Glomerular visceral epithelial cell (primary cell): ENCODE data around the gene CHAC2.
A peak's percentile ranks its signal among the peaks of the same experiment; 100 is the strongest.
"Not testable (repeated sequence)": the region's sequence is repeated elsewhere in the genome, so short reads cannot be mapped to it uniquely, and the experiment has no call there.

Source experiments
- DNase-seq: peaks from one replicate; pipeline ENCODE4 v3.0.0-alpha.2; 2016; ENCODE audit errors: extremely low spot score

Gene CHAC2

DNA sequence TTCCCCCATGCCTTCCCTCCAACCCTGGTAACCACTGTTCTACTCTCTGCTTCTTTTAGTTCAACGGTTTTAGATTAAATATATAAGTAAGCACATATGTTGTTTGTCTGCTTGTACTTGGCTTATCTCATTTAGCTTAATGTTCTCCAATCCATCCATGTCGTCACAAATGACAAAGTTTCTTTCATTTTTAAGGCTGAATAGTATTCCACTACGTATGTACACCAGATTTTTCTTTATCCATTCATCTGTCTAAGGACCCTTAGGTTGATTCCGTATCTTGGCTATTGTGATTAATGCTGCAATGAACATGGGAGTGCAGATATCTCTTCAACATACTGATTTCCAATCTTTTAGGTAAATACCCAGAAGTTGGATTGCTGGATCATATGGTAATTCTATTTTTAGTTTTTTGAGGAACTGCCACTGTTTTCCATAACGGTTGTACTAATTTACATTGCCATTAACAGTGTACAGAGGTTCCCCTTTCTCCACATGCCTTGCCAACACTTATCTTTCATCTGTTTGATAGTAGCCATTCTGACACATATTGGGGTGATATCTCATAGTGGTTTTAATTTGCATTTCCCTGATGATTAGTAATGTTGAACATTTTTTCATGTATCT is 11.0 kb downstream of the CHAC2 start:
- DNase-seq, result no peak

DNA sequence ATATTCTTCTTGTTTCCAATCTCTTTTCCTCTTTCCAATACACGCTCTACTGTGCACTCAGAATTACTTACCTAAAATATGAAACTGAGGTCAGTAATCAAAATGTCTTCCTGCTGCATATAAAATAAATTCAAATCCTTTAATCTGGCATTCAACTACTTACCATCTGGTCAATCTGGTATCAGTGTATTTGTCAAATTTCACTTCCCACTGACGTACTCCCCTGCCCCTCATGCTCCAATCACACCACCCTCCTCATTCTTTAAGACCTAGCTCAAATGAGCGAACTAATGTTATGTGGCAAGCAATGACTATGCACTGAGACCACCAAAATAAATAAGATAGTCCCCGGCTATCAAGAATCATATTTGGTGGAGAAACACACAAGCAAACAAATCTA is 12.5 kb downstream of the CHAC2 start:
- no peak for DNase-seq

DNA sequence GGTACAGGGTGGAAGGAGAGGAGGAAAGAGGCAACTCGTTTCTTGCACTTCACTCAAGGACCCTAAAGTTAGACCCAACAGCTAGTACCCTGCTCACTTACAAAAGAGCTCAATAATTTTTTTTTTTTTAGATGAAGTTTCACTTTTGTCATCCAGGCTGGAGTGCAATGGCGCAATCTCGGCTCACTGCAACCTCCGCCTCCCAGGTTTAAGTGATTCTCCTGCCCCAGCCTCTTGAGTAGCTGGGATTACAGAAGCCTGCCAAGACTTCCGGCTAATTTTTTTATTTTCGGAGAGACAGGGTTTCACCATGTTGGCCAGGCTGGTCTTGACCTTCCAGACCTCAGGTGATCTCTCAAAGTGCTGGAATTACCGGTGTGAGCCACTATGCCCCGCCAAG is 15.1 kb downstream of the CHAC2 start:
- no peak for DNase-seq

GRCh38 chr2:53784436-53784835 is 16.8 kb downstream of the CHAC2 start:
- DNase-seq, result peak; percentile 46

DNA sequence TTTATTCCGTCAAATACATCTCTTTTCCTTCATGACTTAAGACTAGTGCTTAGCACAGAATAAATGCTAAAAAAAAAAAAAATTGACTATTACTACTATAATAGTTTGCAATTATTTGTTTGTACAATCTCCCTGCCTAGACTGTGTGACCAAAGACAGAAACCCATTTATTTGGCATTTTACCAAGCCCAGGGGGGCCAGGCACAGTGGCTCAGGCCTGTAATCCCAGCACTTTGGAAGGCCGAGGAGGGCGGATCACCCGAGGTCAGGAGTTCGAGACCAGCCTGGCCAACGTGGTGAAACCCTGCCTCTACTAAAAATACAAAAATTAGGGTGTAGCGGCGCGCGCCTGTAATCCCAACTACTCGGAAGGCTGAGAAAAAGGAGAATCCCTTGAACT is 17.8 kb downstream of the CHAC2 start:
- DNase-seq, result peak; percentile 27

DNA sequence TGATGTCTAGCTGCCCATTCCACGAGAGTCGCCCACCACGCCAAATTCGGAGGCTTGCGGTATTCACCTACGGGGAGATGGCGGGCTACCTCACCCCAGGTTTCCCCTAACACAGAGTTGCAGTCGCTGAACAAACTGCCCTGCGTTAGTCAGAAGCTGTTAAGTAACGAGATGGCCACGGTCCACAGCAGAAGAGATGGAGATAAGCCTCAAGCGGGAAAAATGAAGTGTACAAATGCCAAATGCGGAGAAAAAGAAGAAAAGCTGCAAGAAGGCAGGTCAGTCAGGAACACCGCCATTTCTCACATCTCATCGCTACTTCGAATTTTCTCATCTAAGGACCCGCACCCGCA is 18.7 kb downstream of the CHAC2 start:
- DNase-seq, result no peak

DNA sequence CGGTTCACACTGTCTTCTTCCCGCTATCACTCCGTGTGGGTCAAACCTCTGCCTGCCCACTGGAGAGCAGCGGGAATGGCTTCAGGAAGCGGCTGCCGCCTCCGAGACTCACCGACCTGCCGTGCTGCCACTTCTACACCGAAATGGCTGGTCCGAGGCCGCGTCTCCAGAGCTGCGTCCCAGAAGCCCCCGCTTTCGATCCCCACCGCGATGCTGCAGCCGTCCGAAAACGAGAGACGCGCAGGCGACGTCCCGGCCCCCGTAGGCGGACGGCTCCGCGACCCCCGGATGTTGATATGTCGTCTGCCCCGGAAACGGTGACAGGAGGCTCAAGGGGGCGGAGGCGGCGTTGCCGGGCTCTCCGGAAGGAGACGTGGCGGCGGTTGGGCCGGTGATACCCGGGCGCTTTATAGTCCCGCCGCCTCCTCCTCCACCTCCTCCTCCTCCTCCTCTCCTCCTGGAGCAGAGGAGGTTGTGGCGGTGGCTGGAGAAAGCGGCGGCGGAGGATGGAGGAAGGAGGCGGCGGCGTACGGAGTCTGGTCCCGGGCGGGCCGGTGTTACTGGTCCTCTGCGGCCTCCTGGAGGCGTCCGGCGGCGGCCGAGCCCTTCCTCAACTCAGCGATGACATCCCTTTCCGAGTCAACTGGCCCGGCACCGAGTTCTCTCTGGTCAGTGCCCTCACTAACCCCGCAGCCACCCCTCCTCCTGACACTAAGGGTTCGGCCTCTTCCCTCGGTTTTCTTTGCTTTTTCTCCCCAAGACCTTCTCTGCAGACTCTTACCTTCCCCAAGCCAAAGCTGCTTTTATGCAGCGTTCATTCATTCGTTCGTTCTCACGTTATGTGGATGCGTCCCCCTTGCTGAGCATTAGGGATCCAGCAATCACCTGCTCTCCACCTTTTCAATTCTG is 19.4 kb downstream of the CHAC2 start, which contains the start of the genes ASB3 and ERLEC1:
Gene ASB3, minus strand, starts transcription at position 249 of the 909 bp plus-strand sequence. CDS start 21,381 bp downstream, outside the sequence.
Gene ERLEC1, plus strand, starts transcription at position 340 of the 909 bp plus-strand sequence. Its CDS starts 167 bp downstream, at position 507.
- DNase-seq, result peak; percentile 83

DNA sequence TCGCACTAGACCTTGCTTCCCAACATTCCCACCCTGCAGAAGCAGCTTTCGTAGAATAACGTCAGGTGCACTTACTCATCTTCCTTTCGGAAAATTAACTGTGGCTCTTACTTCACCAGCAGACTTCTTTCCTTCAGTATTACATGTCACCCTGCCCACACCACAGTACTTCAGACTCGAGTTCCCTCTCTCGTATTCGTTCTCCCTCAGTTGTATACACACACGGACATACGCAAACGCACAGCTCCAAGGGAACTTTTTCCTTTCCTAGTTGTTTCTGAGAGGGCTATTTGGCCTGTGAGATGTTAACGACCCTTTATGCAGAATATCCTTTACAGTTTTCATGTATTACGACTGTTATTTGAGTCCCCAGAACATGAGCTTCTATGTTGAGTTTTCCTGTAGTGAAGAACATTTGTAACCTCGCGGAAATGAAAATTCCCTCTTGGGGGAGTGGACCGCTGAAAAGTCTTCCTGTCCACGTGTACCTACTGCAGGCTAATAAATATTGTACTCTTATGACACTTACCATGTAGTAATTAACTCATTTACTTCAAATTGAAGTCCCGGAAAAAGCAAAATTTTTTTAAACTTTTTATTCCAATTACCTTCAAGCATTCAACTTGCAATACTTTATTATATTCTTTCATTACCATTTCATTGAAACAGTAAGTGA is 20.1 kb downstream of the CHAC2 start:
- DNase-seq, result peak; percentile 8

GRCh38 chr2:53793261-53793660 is 25.7 kb downstream of the CHAC2 start:
- DNase-seq, result no peak

- no peak for DNase-seq
Observed at GRCh38 chr2:53793821-53794220, 26.2 kb downstream of the CHAC2 start.

DNA sequence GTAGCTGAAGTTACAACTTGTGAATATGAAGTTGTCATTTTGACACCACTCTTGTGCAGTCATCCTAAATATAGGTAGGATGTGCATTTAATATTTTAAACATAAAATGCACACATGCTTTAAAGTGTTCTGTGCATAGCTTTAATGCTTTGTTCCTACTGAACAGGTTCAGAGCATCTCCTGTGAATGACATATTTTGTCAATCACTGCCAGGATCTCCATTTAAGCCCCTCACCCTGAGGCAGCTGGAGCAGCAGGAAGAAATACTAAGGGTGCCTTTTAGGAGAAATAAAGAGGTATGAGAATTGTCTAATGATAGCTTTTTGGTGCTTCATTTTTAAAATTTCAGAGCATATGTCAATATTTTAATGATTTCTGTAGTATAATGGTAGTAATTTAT is 33.9 kb downstream of the CHAC2 start:
- no peak for DNase-seq

DNA sequence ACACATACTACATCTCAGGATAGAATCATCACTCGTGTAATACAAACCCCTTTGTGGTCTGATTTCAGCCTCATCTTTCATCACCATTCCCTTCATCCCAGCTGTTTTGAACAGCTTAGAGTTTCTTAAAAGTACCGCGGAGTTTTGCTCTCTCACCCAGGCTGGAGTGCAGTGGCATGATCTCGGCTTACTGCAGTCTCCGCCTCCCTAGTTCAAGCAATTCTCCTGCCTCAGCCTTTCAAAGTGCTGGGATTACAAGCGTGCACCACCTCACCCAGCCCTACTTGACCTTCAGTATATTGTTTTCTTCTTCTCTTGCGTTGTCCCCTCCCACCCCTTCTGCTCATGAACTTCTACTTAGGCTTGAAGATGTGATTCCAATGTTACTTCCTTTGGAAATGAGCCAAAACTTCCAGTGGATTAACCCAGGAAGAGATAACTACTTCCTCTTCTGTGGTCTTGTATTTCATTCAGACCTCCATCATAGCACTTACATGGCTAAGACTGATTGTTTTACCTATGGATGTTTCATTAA is 35.1 kb downstream of the CHAC2 start:
- DNase-seq, result no peak

DNA sequence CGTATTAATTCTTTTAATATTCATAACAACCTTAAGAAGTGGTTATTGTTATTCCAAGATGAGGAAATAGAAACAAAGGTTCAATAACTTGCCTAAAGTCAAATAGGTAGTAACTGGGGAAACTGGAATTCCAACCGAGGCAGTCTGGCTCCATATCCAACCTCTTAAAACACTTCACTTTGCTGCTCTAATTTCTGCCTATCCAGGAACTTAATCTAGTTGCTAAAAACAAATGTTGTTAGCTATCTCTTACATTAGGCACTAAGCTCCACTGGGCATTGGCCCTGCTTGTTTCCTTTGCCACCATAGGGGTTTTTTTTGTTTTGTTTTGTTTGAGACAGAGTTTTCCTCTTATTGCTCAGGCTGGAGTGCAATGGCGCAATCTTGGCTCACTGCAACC is 44.0 kb downstream of the CHAC2 start:
- DNase-seq, result no peak

GRCh38 chr2:53813151-53813550 is 45.5 kb downstream of the CHAC2 start:
- DNase-seq, result no peak

DNA sequence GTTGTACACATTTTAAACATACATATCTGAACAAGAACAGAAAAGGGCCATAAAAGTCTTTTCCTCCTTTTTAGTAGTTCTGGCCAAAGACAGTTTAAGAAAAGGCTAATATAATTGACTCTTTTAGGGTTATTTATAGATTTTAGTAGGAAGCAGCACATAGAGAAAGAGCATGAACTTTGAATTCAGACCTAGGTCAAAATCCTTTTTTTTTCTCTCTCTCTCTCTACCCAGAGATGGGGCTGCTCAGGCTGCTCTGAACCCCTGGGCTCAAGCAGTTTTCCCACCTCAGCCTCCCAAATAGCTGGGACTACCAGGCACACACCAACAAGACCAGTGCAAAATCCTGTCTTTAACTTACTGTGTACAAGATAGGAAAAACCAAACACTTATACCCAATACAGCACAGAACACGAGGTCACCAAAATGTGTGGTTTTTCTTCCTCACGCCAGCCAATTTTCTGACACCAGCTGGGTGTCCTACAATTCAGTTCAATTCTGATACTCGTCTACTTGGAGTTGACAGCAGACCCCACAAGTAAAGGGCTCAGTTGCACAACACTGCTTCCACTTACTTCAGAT is 51.3 kb downstream of the CHAC2 start:
- no peak for DNase-seq

DNA sequence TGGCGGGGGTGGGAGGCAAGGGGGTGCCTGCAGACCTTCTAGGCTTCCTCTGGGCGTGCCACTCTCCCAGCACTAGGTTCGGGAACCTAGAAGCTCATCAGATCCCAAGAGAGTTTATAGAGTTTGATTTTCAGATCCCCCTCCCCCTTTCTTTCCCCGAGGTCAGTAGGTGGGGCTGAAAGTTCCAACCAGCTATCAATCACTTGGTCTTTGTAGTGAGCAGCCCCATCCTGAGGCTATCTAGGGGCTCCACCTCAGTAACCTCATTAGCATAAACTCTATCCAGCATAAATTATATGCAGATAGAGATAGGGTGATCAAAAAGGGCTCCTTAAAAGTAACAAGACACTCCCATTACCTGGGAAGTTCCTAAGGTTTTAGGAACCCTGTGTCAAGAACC is 52.0 kb downstream of the CHAC2 start:
- DNase-seq, result no peak

- DNase-seq, result no peak
Observed at GRCh38 chr2:53820048-53820447, 52.4 kb downstream of the CHAC2 start.

- DNase-seq, result peak; percentile 4
Observed at GRCh38 chr2:53820711-53821110, 53.1 kb downstream of the CHAC2 start.

DNA sequence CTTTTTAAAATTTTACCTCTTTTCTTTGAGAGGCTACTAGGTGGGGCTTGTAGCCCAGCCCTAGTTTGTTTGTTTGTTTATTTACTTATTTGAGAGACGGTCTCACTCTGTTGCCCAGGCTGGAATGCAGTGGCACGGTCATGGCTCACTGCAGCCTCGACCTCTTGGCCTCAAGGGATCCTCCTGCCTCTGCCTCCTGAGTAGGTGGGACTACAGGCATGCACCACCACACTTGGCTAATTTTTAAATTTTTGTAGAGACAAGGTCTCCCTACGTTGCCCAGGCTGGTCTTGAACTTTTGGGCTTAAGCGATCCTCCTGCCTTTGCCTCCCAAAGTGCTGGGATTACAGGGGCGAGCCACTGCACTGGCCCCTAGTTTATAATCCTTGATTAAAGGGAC is 54.2 kb downstream of the CHAC2 start:
- no peak for DNase-seq

- not testable (repeated sequence) for DNase-seq
Observed at GRCh38 chr2:53823639-53824038, 56.0 kb downstream of the CHAC2 start.
